Heart right ventricle (tissue), 16 donors: Measurements from ENCODE around the gene ADCYAP1R1. TPM values are rescaled to one million over a fixed set of nuclear protein-coding genes. Genes with fewer than 3 reads are reported as not detected.

Source experiments
- ATAC-seq, 8 donors: fragments of 200-7000 bp; cut with Tn5 transposase; one replicate each; pipeline ENCODE4 v1.9.1; 2020; ENCODE audit warnings: mild to moderate bottlenecking in 8 of 8, moderate library complexity in 8 of 8, moderate number of reproducible peaks in 1 of 8
- DNase-seq, 2 donors: peaks; one replicate each; pipeline ENCODE4 v3.0.0-alpha.2; 2020
- H3K27ac ChIP-seq, 10 donors: fragments of 200-600 bp; sonication (generic) in 2 of 10; one replicate each; pipeline versions ENCODE4 v1.5.0 to v1.8.0; 2020 to 2022; ENCODE audit warnings: mild to moderate bottlenecking in 3 of 10
- H3K27me3 ChIP-seq, 7 donors: fragments of 200-600 bp; one replicate each; pipeline ENCODE4 v1.8.0; 2021 to 2022; ENCODE audit warnings: mild to moderate bottlenecking in 2 of 7
- H3K36me3 ChIP-seq, 9 donors: fragments of 200-600 bp; sonication (generic) in 1 of 9; one replicate each; pipeline versions ENCODE4 v1.5.0 to v1.8.0; 2020 to 2022; ENCODE audit warnings: mild to moderate bottlenecking in 2 of 9
- H3K4me1 ChIP-seq, 9 donors: fragments of 200-600 bp; sonication (generic) in 1 of 9; one replicate each; pipeline versions ENCODE4 v1.5.0 to v1.8.0; 2020 to 2022; ENCODE audit warnings: mild to moderate bottlenecking in 4 of 9
- H3K4me3 ChIP-seq, 10 donors: fragments of 200-600 bp; sonication (generic) in 2 of 10; one replicate each; pipeline versions ENCODE4 v1.5.0 to v1.8.0; 2020 to 2022; ENCODE audit warnings: mild to moderate bottlenecking in 7 of 10, moderate library complexity in 2 of 10
- H3K9me3 ChIP-seq, 11 donors: fragments of 200-600 bp in 10 of 11; sonication (generic) in 2 of 11; one replicate each; pipeline versions ENCODE4 v1.5.0 to v1.8.0; 2013 to 2022; ENCODE audit warnings: mild to moderate bottlenecking in 2 of 11, control low read depth in 1 of 11, moderate library complexity in 1 of 11
- CTCF ChIP-seq, 9 donors: fragments of 200-600 bp; sonication (generic) in 2 of 9; IDR thresholded peaks; one replicate each; pipeline versions ENCODE4 v1.5.0 to v1.8.0; 2021 to 2022; ENCODE audit warnings: antibody characterized with exemption in 9 of 9, mild to moderate bottlenecking in 5 of 9, moderate library complexity in 1 of 9
- WGBS, 2 donors: extraction: QIAGEN DNeasy Blood & Tissue Kit; methylation state at CpG; one replicate each; pipeline ENCODE4 v1.1.7; 2013; ENCODE audit warnings: inconsistent platforms in 1 of 2; 5-methylcytosine and 5-hydroxymethylcytosine counted together
- intact Hi-C, 10 donors: fragments of 100-400 bp; cut with DNase I; formaldehyde crosslinking; loops; one replicate each; pipeline versions ENCODE4 v1.11.1 to v1.14.2; 2022
- polyA plus RNA-seq, 2 donors: library from polyadenylated mRNA; stranded (reverse); fragments of 200-250 nt; gene quantifications; one replicate each; pipeline ENCODE4 v1.2.3, GENCODE V29; 2013
- total RNA-seq, 10 donors: library from RNA; stranded (reverse); fragmentation: NEBNext Ultra II Directional in 3 of 10; extraction: Animal tissue kit (Norgen Biotek cat#: 25700) in 3 of 10; gene quantifications; one replicate each; pipeline versions ENCODE4 v1.2.1 to v1.2.4, GENCODE V29; 2021 to 2023
- donor health status: Arrhythmogenic right ventricular cardiomyopathy.
- donor health status: ischemic (EF 13 %, LVEDD 7.1; RV severe dilation, severe dysfunction).
- donor health status: healthy with polysubstance abuse.
- donor health status: DM: no; HTN: yes; CAD: no.
- donor health status: DM: no; HTN: no; CAD: no.
- donor health status: ischemic (EF 25% LVEDD 6.9; RV normal size, moderate dysfunction).
- donor health status: ischemic (EF 25% LVEDD 5.7; RV mildly dilated, moderate dysfunction).
- donor health status: healthy.
- donor health status: DM: yes; HTN: yes; CAD: no.
- donor health status: Ischemic cardiomyopathy.
- donor health status: ischemic (EF 35%, LVEDD 5.7; RV mildly dilated, moderate dysfunction).
- donor health status: nonischemic (EF 11% LVEDD 7.7; RV severe dilation, severe dysfunction).
- donor health status: DM: yes; HTN: yes; CAD: no.
- donor health status: PGD.
- donor health status: ischemic (EF 29% LVEDD 5.4; RV normal size, mild dysfunction).
- donor health status: nonischemic (EF 23%, LVEDD 6.1; RV moderate dilation, normal function).

ADCYAP1R1 gene
- total and polyA plus RNA-seq, 12 donors = 0.59 to 5.8 (median 1.6) TPM

- WGBS, 2 donors = 79 to 86% methylated on average over 5 of the region's 5 CpGs
- intact Hi-C loops = no loop called here
- H3K27ac ChIP-seq = peak overlapping the region in 2 of 10 donors; percentile 21 to 59
Measured at GRCh38 chr7:31028006-31028405, 24.1 kb upstream of the ADCYAP1R1 start.

GRCh38 chr7:31028417-31028992 lies 23.6 kb upstream of the ADCYAP1R1 start:
- intact Hi-C loops = no loop called here

More at GRCh38 chr7:31028006-31028405, 24.1 kb upstream of the ADCYAP1R1 start:
- ATAC-seq (no peak), DNase-seq (no peak)
- H3K4me3 ChIP-seq = no peak overlapping the region
- TF ChIP-seq CTCF (IDR thresholded peaks at IDR 0.05) = no peak
- H3K9me3 ChIP-seq = no peaks in the 10 kb centered on the region
- H3K36me3 ChIP-seq = no peaks in the 10 kb centered on the region
- peaks cover 0 to 15% (median 6%) of the 10 kb centered on the region in 9 donors for H3K4me1 ChIP-seq
- peaks cover 0 to 18% (median 0%) of the 10 kb centered on the region in 7 donors for H3K27me3 ChIP-seq

GRCh38 chr7:31029251-31030042 lies 22.7 kb upstream of the ADCYAP1R1 start:
- 72 to 79% methylated on average over 7 of the region's 7 CpGs for WGBS, 2 donors
- no peak for DNase-seq
- ATAC-seq = no peak
- Histone ChIP-seq H3K36me3 (no peaks in the 10 kb centered on the region), H3K4me3 (no peak overlapping the region), H3K27me3 (peaks cover 0 to 21% (median 0%) of the 10 kb centered on the region in 7 donors), H3K4me1 (peaks cover 0 to 15% (median 6%) of the 10 kb centered on the region in 9 donors), H3K27ac (no peak overlapping the region), H3K9me3 (no peaks in the 10 kb centered on the region)
- intact Hi-C loops = no loop called here
- no peak for TF ChIP-seq CTCF (IDR thresholded peaks at IDR 0.05)

More at GRCh38 chr7:31028417-31028992, 23.6 kb upstream of the ADCYAP1R1 start:
- Histone ChIP-seq H3K4me1 (peaks cover 0 to 15% (median 6%) of the 10 kb centered on the region in 9 donors), H3K36me3 (no peaks in the 10 kb centered on the region), H3K27ac (no peak overlapping the region), H3K9me3 (no peaks in the 10 kb centered on the region), H3K4me3 (no peak overlapping the region), H3K27me3 (peaks cover 0 to 18% (median 0%) of the 10 kb centered on the region in 7 donors)
- WGBS, 2 donors = 95 to 96% methylated on average over 18 of the region's 18 CpGs
- TF ChIP-seq CTCF (IDR thresholded peaks at IDR 0.05) = no peak
- peak in 2 of 8 donors; percentile 27 to 43 for ATAC-seq
- DNase-seq = no peak

GRCh38 chr7:31033674-31034300 lies 18.3 kb upstream of the ADCYAP1R1 start:
- H3K27ac ChIP-seq = no peak overlapping the region
- 67 to 69% methylated on average over 5 of the region's 5 CpGs for WGBS, 2 donors
- ATAC-seq (no peak), DNase-seq (no peak)
- no peaks in the 10 kb centered on the region for H3K9me3 ChIP-seq
- intact Hi-C loops = no loop called here
- H3K36me3 ChIP-seq = no peaks in the 10 kb centered on the region
- no peaks in the 10 kb centered on the region for H3K4me1 ChIP-seq
- TF ChIP-seq CTCF (IDR thresholded peaks at IDR 0.05) = no peak
- H3K27me3 ChIP-seq = peaks cover 0 to 9% (median 4%) of the 10 kb centered on the region in 7 donors
- no peak overlapping the region for H3K4me3 ChIP-seq
